ENCODE results near the gene MYBPHL.
A peak's percentile ranks its signal among the peaks of the same experiment; 100 is the strongest.

The MYBPHL gene

GRCh38 chr1:109283748-109284600 lies 22.8 kb downstream of the MYBPHL start:
- Histone ChIP-seq H3K4me3 (ENCODE audit: low read length in 2 of 2) (peak overlapping the region; percentile 86 to 94), H2AFZ (ENCODE audit: low read length) (peak overlapping the region; percentile 90), H2BK120ac (ENCODE audit: low read depth, low read length) (no peak overlapping the region), H3K9me3 (replicated peaks in 1 of 2; ENCODE audit: control insufficient read depth in 2 of 2, insufficient read depth in 1 of 2, low read depth in 1 of 2, low read length in 2 of 2) (no peaks in the 10 kb centered on the region), H3K4me2 (ENCODE audit: insufficient read depth, low read length, poor library complexity, severe bottlenecking) (peak overlapping the region; percentile 85), H4K8ac (ENCODE audit: low read depth, low read length) (no peak overlapping the region), H3K14ac (ENCODE audit: low read length) (no peak overlapping the region), H3K36me3 (replicated peaks in 1 of 2; ENCODE audit: control insufficient read depth in 2 of 2, insufficient read depth in 2 of 2, low read length in 2 of 2) (peaks cover 17 to 27% of the 10 kb centered on the region in 2 donors), H3K27ac (replicated peaks; ENCODE audit: low read length) (peak overlapping the region; percentile 90), H2AK5ac (ENCODE audit: low read depth, low read length) (no peak overlapping the region), H3K23ac (ENCODE audit: low read depth, low read length, poor library complexity) (no peak overlapping the region), H3K79me1 (ENCODE audit: low read depth, low read length) (peaks cover 15% of the 10 kb centered on the region), H3K9ac (ENCODE audit: low read depth, low read length, poor library complexity) (no peak overlapping the region), H2BK5ac (ENCODE audit: low read length) (peak overlapping the region; percentile 95), H2BK12ac (ENCODE audit: low read length) (no peak overlapping the region), H2BK15ac (ENCODE audit: low read length) (no peak overlapping the region), H3K4ac (ENCODE audit: low read length) (no peak overlapping the region), H3K4me1 (ENCODE audit: control insufficient read depth in 2 of 2, insufficient read depth in 1 of 2, low read depth in 1 of 2, low read length in 2 of 2) (peaks cover 12 to 23% of the 10 kb centered on the region in 2 donors), H4K91ac (ENCODE audit: low read depth, low read length, poor library complexity) (no peak overlapping the region), H3K18ac (ENCODE audit: low read length) (no peak overlapping the region), H3K27me3 (ENCODE audit: control insufficient read depth in 3 of 3, insufficient read depth in 3 of 3, low read depth in 1 of 3, low read length in 3 of 3) (no peaks in the 10 kb centered on the region)
- WGBS, 2 donors (ENCODE audit: extremely low coverage in 2 of 2, insufficient read length in 2 of 2, insufficient replicate concordance in 1 of 2): no CpG with 5 or more reads among the region's 17 CpGs
- no peak for DNase-seq (ENCODE audit: low spot score)

DNA sequence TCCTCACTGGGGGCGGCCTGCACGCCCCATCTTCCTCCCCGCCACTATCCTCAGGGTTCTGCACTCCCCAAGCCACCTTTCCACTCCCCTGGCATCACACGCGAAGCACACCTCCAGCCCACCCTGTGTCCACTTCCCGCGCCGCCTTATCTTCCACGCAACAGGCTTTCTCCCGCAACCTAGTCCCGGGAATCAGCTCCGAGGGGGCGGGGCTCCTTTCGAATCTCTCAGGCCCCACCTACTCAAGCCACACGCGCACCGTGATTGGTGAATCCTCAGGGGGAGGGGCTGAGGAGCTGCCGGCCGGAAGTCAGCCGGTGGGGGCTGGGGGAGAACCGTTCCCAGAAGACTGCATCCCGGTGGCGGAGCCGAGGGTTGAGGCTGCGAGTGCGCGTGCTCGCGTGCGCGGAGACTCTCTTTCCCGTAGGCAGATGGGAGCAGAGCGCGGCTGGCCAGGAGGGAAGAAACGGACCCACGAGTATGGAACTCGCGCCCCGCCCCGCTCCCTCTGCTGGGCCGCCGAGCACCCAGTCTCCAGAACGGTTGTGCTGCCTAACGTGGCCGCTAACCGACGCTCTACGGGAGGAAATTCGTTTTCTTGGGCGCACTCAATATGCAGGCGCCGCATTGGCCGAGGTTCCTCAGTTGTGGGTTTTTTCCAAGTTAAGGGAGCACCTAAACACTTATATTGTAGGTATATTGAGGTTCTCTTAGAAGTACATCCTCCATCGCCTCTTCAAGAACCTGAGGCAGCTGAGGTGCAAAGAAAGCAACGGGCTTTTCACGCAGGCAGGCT lies 23.7 kb downstream of the MYBPHL start, which contains the start of gene PSRC1:
TSS of gene PSRC1 (minus strand) at position 194 of the 796 bp plus-strand sequence.
- peak within 1 kb of the TSS; percentile 88 for H2BK120ac ChIP-seq (ENCODE audit: low read depth, low read length)
- WGBS, 2 donors (ENCODE audit: extremely low coverage in 2 of 2, insufficient read length in 2 of 2, insufficient replicate concordance in 1 of 2): no CpG with 5 or more reads among the region's 56 CpGs
- H3K14ac ChIP-seq (ENCODE audit: low read length): peak within 1 kb of the TSS; percentile 99
- peak within 1 kb of the TSS; percentile 95 for H2BK5ac ChIP-seq (ENCODE audit: low read length)
- peak within 1 kb of the TSS; percentile 94 to 96 for H3K4me3 ChIP-seq (ENCODE audit: low read length in 2 of 2)
- H4K8ac ChIP-seq (ENCODE audit: low read depth, low read length): no peak within 1 kb of the TSS
- H2AFZ ChIP-seq (ENCODE audit: low read length): peak within 1 kb of the TSS; percentile 90
- peak within 1 kb of the TSS; percentile 90 for H3K27ac ChIP-seq (replicated peaks; ENCODE audit: low read length)
- DNase-seq (ENCODE audit: low spot score): peak; percentile 95
- no peak within 1 kb of the TSS for H2BK12ac ChIP-seq (ENCODE audit: low read length)
- peaks cover 21 to 36% of the 10 kb centered on the region in 2 donors for H3K36me3 ChIP-seq (replicated peaks in 1 of 2; ENCODE audit: control insufficient read depth in 2 of 2, insufficient read depth in 2 of 2, low read length in 2 of 2)
- H3K23ac ChIP-seq (ENCODE audit: low read depth, low read length, poor library complexity): peak within 1 kb of the TSS; percentile 92
- no peak within 1 kb of the TSS for H3K4ac ChIP-seq (ENCODE audit: low read length)
- H3K4me1 ChIP-seq (ENCODE audit: control insufficient read depth in 2 of 2, insufficient read depth in 1 of 2, low read depth in 1 of 2, low read length in 2 of 2): peaks cover 12 to 23% of the 10 kb centered on the region in 2 donors
- peak within 1 kb of the TSS; percentile 86 for H2AK5ac ChIP-seq (ENCODE audit: low read depth, low read length)
- H3K27me3 ChIP-seq (ENCODE audit: control insufficient read depth in 3 of 3, insufficient read depth in 3 of 3, low read depth in 1 of 3, low read length in 3 of 3): no peaks in the 10 kb centered on the region
- H3K79me1 ChIP-seq (ENCODE audit: low read depth, low read length): peaks cover 15% of the 10 kb centered on the region
- H4K91ac ChIP-seq (ENCODE audit: low read depth, low read length, poor library complexity): no peak within 1 kb of the TSS
- peak within 1 kb of the TSS; percentile 98 for H3K18ac ChIP-seq (ENCODE audit: low read length)
- H2BK15ac ChIP-seq (ENCODE audit: low read length): no peak within 1 kb of the TSS
- peak within 1 kb of the TSS; percentile 91 for H3K4me2 ChIP-seq (ENCODE audit: insufficient read depth, low read length, poor library complexity, severe bottlenecking)
- H3K9ac ChIP-seq (ENCODE audit: low read depth, low read length, poor library complexity): peak within 1 kb of the TSS; percentile 99
- H3K9me3 ChIP-seq (replicated peaks in 1 of 2; ENCODE audit: control insufficient read depth in 2 of 2, insufficient read depth in 1 of 2, low read depth in 1 of 2, low read length in 2 of 2): no peaks in the 10 kb centered on the region

GRCh38 chr1:109282497-109282951 lies 24.3 kb downstream of the MYBPHL start:
- Histone ChIP-seq H3K4me3 (ENCODE audit: low read length in 2 of 2) (peak overlapping the region; percentile 94 to 96), H2BK120ac (ENCODE audit: low read depth, low read length) (no peak overlapping the region), H3K18ac (ENCODE audit: low read length) (peak overlapping the region; percentile 98), H4K91ac (ENCODE audit: low read depth, low read length, poor library complexity) (no peak overlapping the region), H3K4me2 (ENCODE audit: insufficient read depth, low read length, poor library complexity, severe bottlenecking) (peak overlapping the region; percentile 91), H3K4me1 (ENCODE audit: control insufficient read depth in 2 of 2, insufficient read depth in 1 of 2, low read depth in 1 of 2, low read length in 2 of 2) (peaks cover 12 to 23% of the 10 kb centered on the region in 2 donors), H2BK5ac (ENCODE audit: low read length) (peak overlapping the region; percentile 95), H3K27me3 (ENCODE audit: control insufficient read depth in 3 of 3, insufficient read depth in 3 of 3, low read depth in 1 of 3, low read length in 3 of 3) (no peaks in the 10 kb centered on the region), H3K9ac (ENCODE audit: low read depth, low read length, poor library complexity) (peak overlapping the region; percentile 99), H3K14ac (ENCODE audit: low read length) (peak overlapping the region; percentile 99), H2BK15ac (ENCODE audit: low read length) (no peak overlapping the region), H3K4ac (ENCODE audit: low read length) (no peak overlapping the region), H2AFZ (ENCODE audit: low read length) (peak overlapping the region; percentile 90), H4K8ac (ENCODE audit: low read depth, low read length) (no peak overlapping the region), H3K23ac (ENCODE audit: low read depth, low read length, poor library complexity) (peak overlapping the region; percentile 92), H2BK12ac (ENCODE audit: low read length) (no peak overlapping the region), H3K27ac (replicated peaks; ENCODE audit: low read length) (no peak overlapping the region), H2AK5ac (ENCODE audit: low read depth, low read length) (peak overlapping the region; percentile 86), H3K79me1 (ENCODE audit: low read depth, low read length) (peaks cover 15% of the 10 kb centered on the region), H3K9me3 (replicated peaks in 1 of 2; ENCODE audit: control insufficient read depth in 2 of 2, insufficient read depth in 1 of 2, low read depth in 1 of 2, low read length in 2 of 2) (no peaks in the 10 kb centered on the region), H3K36me3 (replicated peaks in 1 of 2; ENCODE audit: control insufficient read depth in 2 of 2, insufficient read depth in 2 of 2, low read length in 2 of 2) (peaks cover 24 to 42% of the 10 kb centered on the region in 2 donors)
- WGBS, 2 donors (ENCODE audit: extremely low coverage in 2 of 2, insufficient read length in 2 of 2, insufficient replicate concordance in 1 of 2): no CpG with 5 or more reads among the region's 10 CpGs
- no peak for DNase-seq (ENCODE audit: low spot score)

Data from neuronal stem cell (in vitro differentiated cells).